ENCODE data around the gene EHBP1.

DNA sequence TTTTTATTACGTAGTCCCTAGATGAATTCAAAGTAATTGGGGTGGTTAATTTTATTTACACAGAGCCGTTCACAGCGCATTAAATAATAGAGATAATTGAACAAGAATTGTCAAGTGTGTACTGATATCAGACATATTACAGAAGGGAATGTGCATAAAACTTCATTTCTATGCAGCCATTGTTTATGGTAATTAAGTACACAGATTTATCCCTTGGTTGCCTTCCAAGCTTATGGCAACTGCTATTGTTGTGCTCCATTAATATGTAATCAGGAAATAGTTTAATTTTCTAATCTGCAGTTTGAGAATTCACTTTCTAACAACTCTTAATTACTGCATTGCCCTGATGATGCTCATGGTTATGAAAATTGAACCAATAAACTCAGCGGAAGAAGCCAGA is 297.8 kb downstream of the EHBP1 start:
- no peak for TF ChIP-seq POLR2A (IDR thresholded peaks at IDR 0.05)
- TF ChIP-seq, protein P1, sequence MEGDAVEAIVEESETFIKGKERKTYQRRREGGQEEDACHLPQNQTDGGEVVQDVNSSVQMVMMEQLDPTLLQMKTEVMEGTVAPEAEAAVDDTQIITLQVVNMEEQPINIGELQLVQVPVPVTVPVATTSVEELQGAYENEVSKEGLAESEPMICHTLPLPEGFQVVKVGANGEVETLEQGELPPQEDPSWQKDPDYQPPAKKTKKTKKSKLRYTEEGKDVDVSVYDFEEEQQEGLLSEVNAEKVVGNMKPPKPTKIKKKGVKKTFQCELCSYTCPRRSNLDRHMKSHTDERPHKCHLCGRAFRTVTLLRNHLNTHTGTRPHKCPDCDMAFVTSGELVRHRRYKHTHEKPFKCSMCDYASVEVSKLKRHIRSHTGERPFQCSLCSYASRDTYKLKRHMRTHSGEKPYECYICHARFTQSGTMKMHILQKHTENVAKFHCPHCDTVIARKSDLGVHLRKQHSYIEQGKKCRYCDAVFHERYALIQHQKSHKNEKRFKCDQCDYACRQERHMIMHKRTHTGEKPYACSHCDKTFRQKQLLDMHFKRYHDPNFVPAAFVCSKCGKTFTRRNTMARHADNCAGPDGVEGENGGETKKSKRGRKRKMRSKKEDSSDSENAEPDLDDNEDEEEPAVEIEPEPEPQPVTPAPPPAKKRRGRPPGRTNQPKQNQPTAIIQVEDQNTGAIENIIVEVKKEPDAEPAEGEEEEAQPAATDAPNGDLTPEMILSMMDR (IDR thresholded peaks at IDR 0.05): no peak
